Posterior cingulate gyrus (tissue), 11 donors: Measurements from ENCODE around the gene ACOX3.
"Not testable (repeated sequence)": the region's sequence is repeated elsewhere in the genome, so short reads cannot be mapped to it uniquely, and the experiment has no call there.

Experiments used
- DNase-seq, 10 donors: peaks; one replicate each; pipeline versions ENCODE4 v3.0.0 to v3.0.0-alpha.2; 2020 to 2021; ENCODE audit warnings: mixed read lengths in 3 of 10
- intact Hi-C: fragments of 100-400 bp; cut with DNase I; formaldehyde crosslinking; loops from one replicate; pipeline ENCODE4 v1.15.1; 2023

ACOX3 gene

GRCh38 chr4:8440492-8441311 is at the start of gene ACOX3, which contains the start of gene TRMT44:
Gene ACOX3, minus strand, starts transcription at chr4:8440723. Its CDS starts 24,202 bp downstream, at chr4:8416521.
Gene TRMT44, plus strand, starts transcription at chr4:8440777. Its CDS starts 46 bp downstream, at chr4:8440823.
- intact Hi-C loops: loop anchor here (1.0 kb wide), 1 partner anchor 12 kb away; no protein-coding TSS in a partner anchor
- peak; percentile 85 to 99 (median 92) for DNase-seq

GRCh38 chr4:8488791-8489369 is 48.4 kb upstream of the ACOX3 start:
- intact Hi-C loops: no loop called here
- peak in 2 of 10 donors; percentile 64 to 72 for DNase-seq

GRCh38 chr4:8486643-8487042 is 46.1 kb upstream of the ACOX3 start:
- peak in 1 of 10 donors; percentile 14 for DNase-seq
- intact Hi-C loops: not testable (repeated sequence)

- DNase-seq: peak in 1 of 10 donors; percentile 62
- intact Hi-C loops: no loop called here
Observed at GRCh38 chr4:8480221-8480620, 39.7 kb upstream of the ACOX3 start.

- intact Hi-C loops: no loop called here
- DNase-seq: peak in 1 of 10 donors; percentile 71
Observed at GRCh38 chr4:8478801-8479744, 38.5 kb upstream of the ACOX3 start.

GRCh38 chr4:8478371-8478770 is 37.8 kb upstream of the ACOX3 start:
- intact Hi-C loops: no loop called here
- peak in 1 of 10 donors; percentile 74 for DNase-seq

GRCh38 chr4:8477676-8478075 is 37.2 kb upstream of the ACOX3 start:
- DNase-seq: no peak
- intact Hi-C loops: no loop called here

GRCh38 chr4:8477095-8477635 is 36.6 kb upstream of the ACOX3 start:
- intact Hi-C loops: no loop called here
- DNase-seq: peak in 1 of 10 donors; percentile 76

GRCh38 chr4:8475751-8476575 is 35.4 kb upstream of the ACOX3 start:
- intact Hi-C loops: no loop called here
- DNase-seq: peak in 1 of 10 donors; percentile 78

- peak in 1 of 10 donors; percentile 76 for DNase-seq
- intact Hi-C loops: loop anchor here (5.0 kb wide), 1 partner anchor 442 kb away; no protein-coding TSS in a partner anchor
Observed at GRCh38 chr4:8474856-8475255, 34.3 kb upstream of the ACOX3 start.

GRCh38 chr4:8473920-8474590 is 33.5 kb upstream of the ACOX3 start:
- intact Hi-C loops: loop anchor here (5.0 kb wide), 1 partner anchor 443 kb away; no protein-coding TSS in a partner anchor
- peak in 1 of 10 donors; percentile 82 for DNase-seq

- peak in 1 of 10 donors; percentile 81 for DNase-seq
- intact Hi-C loops: loop anchor here (5.0 kb wide), 1 partner anchor 444 kb away; no protein-coding TSS in a partner anchor
Observed at GRCh38 chr4:8473198-8473919, 32.8 kb upstream of the ACOX3 start.

- intact Hi-C loops: loop anchor here (5.0 kb wide), 1 partner anchor 445 kb away; no protein-coding TSS in a partner anchor
- no peak for DNase-seq
Observed at GRCh38 chr4:8472689-8473197, 32.2 kb upstream of the ACOX3 start.

- peak in 2 of 10 donors; percentile 59 to 77 for DNase-seq
- intact Hi-C loops: loop anchor here (5.0 kb wide), 1 partner anchor 445 kb away; no protein-coding TSS in a partner anchor
Observed at GRCh38 chr4:8472158-8472688, 31.7 kb upstream of the ACOX3 start.

GRCh38 chr4:8471211-8471875 is 30.8 kb upstream of the ACOX3 start:
- peak in 2 of 10 donors; percentile 74 to 76 for DNase-seq
- intact Hi-C loops: loop anchor here (5.0 kb wide), 1 partner anchor 446 kb away; no protein-coding TSS in a partner anchor

GRCh38 chr4:8470451-8471024 is 30.0 kb upstream of the ACOX3 start:
- intact Hi-C loops: loop anchor here (5.0 kb wide), 1 partner anchor 447 kb away; no protein-coding TSS in a partner anchor
- DNase-seq: peak in 2 of 10 donors; percentile 60
